ENCODE results near the gene S100A10. TPM values are rescaled to one million over a fixed set of nuclear protein-coding genes. Genes with fewer than 3 reads are reported as not detected.

S100A10 gene
- polyA plus RNA-seq, 4 donors: 216 to 626 (median 267) TPM

GRCh38 chr1:151967091-151967490 lies 26.6 kb downstream of the S100A10 start:
- no peak for DNase-seq (ENCODE audit: low read depth in 4 of 4, low spot score in 3 of 4)

GRCh38 chr1:151966061-151966460 lies 27.6 kb downstream of the S100A10 start:
- DNase-seq (ENCODE audit: low read depth in 4 of 4, low spot score in 3 of 4): no peak

DNA sequence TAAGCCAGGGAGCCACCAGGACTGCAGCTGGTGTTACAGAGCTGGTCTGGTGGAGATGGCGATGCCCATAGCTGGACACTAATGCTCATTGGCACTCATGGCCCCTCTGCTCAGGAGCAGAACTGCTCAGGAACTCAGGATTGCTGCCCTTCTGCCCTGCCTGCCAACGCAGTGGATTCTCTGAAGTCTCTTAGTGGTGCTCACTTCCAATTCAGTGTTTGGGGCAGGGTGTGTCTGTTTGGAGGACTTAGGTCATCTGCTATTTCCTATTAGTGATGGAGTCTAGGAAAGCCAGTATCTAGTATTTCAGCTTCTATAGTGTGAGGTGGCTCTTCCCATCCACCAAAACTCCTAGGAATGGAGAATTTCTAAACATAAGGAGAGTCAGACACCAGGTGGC lies 29.1 kb downstream of the S100A10 start:
- no peak for DNase-seq (ENCODE audit: low read depth in 4 of 4, low spot score in 3 of 4)

DNA sequence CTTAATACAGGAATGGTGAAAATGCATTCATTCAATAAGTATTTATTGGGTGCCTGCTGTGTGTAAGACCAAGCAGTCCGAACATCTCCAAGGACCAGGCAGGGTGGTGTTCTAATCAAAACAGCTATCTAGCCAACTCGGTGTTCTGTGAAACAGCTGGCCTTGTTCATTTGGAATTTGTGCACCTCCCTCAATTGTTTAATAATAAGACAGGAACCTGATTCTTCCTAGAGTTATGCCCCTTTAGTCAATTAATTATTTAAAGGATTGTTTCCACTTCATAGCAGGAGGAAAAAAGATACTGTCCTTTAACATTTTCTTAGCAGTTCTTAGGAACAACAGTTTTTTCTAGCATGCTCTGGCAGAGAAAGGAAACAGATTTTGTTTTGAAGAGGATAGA lies 30.4 kb downstream of the S100A10 start:
- no peak for DNase-seq (ENCODE audit: low read depth in 4 of 4, low spot score in 3 of 4)

- DNase-seq (ENCODE audit: low read depth in 4 of 4, low spot score in 3 of 4): no peak
Measured at GRCh38 chr1:151961833-151962232, 31.8 kb downstream of the S100A10 start.

GRCh38 chr1:151960780-151961513 lies 32.7 kb downstream of the S100A10 start:
- no peak for DNase-seq (ENCODE audit: low read depth in 4 of 4, low spot score in 3 of 4)

- no peak for DNase-seq (ENCODE audit: low read depth in 4 of 4, low spot score in 3 of 4)
Measured at GRCh38 chr1:151958959-151959358, 34.7 kb downstream of the S100A10 start.

DNA sequence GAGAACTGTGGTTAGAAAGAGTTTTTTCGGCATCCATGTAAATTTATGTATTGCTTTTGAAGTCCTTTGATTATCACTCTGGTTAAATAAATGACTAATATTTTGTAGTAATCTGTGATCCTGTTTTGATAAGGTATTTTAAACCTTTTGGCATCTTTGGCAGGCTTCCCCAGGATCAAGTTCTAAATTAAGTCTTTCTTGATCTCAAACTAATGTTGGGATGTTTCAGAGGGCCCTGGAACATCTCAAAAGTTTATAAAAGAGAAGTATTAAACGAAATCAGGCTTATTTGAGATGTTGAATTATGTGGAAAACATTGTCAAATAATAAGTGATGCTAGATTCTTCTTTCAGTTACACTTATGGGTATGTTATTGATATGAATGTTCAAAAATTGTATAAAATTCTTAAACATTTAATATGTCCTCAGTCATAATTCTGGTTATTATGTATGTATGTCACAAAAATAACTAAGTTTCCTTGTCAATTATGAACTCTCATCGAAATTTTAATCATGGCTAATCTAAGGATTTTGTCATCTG lies 36.6 kb downstream of the S100A10 start:
- no peak for DNase-seq (ENCODE audit: low read depth in 4 of 4, low spot score in 3 of 4)

DNA sequence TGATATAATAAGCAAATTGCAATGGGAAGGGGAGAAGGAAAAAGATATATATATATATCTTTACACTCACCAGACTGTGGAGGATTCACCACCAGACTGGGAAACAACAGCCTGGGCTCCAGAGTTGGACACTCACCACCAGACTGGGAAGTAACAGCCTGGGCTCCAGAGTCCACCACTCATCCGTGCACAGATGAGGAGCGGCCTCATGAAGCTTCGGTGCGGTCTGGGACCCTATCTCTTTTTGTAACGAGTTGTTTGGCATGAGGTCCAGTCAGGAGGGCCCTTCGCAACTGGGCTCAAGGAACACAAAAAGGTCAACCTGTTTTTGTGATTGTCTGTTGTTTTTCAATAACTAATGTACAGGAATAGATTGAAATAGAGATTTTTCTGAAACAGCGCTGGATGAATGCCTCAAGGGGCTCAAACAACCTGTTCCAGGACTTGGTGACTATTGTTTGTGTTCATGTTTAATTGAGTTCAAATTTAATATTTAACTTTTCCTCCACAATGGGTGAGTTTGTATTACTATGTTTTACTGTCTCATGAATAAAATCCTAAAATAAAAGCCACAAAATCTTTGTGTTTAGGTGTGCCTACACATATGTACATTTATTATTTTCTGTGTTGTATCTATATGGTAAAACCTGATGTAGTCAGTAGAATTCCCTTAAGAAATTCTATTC lies 40.1 kb downstream of the S100A10 start:
- no peak for DNase-seq (ENCODE audit: low read depth in 4 of 4, low spot score in 3 of 4)

GRCh38 chr1:151952811-151953210 lies 40.8 kb downstream of the S100A10 start:
- no peak for DNase-seq (ENCODE audit: low read depth in 4 of 4, low spot score in 3 of 4)

DNA sequence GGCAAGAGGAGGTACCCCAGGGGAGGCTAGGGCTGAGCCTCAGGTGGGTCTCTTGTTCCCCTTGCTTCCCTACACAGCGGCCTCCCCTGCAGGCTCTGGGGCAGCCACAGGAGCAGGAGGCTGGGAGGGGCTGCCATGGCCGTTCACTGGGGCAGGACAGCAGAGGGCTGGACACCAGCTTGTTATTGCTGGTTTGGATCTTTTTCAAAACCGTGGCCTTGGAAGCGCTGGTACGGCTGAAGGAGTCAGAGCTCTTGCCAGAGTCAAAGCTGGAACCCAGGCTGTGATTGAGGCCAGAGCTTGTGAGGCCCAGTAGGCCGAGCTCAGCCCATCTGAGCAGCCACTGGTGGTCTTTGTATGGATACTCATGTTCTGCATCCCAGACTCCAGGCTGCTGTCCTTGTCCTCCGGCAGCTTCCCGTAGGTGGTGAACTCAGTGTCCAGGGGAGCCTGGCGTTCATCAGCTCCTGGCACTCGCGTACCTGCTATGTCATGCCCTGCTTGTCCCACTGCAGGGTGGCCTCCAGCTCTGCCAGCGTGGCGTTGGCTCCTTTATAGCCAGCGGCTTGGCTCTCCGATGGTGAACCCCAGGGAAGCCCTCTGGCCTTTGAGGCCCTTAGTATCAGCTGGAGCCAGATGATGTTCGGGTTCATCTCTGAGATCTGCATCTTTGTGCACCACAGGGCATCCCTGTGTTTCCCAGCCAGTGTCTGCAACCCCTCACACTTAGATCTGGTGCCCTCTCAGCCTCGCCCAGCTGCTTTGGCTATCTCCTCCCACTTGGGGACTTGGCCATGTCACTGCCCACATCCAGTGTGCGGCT lies 44.1 kb downstream of the S100A10 start:
- no peak for DNase-seq (ENCODE audit: low read depth in 4 of 4, low spot score in 3 of 4)

DNA sequence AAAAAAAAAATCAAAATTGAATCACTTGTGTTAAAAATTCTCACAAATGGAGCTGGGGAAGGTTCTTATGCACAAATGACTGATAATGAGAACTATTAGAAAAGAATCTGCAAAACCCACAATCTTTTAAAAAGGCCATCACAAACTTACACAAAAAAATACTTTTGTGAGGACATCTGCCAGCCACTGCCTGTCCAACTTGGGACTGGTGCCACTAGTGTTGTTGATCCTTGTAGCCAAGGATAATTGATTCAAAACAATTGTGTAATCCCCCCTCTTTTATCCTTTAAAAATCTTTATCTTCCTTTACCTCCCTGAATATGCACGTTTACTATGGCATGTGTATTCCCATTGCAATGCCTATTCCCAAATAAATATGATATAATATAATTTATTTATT lies 45.2 kb downstream of the S100A10 start:
- no peak for DNase-seq (ENCODE audit: low read depth in 4 of 4, low spot score in 3 of 4)

DNA sequence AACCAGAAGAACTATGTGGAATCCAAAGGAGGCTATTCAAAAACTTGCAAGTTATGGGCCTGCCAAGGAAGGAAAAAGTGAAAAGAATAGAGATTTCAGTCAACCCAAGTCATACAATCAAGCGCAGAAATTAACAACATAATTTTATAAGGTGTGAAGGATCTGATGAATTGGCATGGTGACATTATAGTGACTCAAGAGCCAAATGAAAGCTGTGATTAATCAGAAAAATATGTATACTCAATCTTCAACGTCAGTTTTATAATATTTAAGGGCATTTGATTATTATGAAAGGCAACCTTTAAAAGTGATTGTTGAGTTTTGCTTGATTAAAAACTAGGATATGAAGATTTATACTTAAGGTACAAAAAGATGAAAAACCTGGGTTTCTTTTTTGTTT lies 46.5 kb downstream of the S100A10 start:
- no peak for DNase-seq (ENCODE audit: low read depth in 4 of 4, low spot score in 3 of 4)

- DNase-seq (ENCODE audit: low read depth in 4 of 4, low spot score in 3 of 4): no peak
Measured at GRCh38 chr1:151945725-151946722, 47.6 kb downstream of the S100A10 start.

GRCh38 chr1:151944857-151945575 lies 48.6 kb downstream of the S100A10 start:
- DNase-seq (ENCODE audit: low read depth in 4 of 4, low spot score in 3 of 4): no peak

GRCh38 chr1:151944126-151944856 lies 49.4 kb downstream of the S100A10 start:
- no peak for DNase-seq (ENCODE audit: low read depth in 4 of 4, low spot score in 3 of 4)

GRCh38 chr1:151943591-151943990 lies 50.1 kb downstream of the S100A10 start:
- DNase-seq (ENCODE audit: low read depth in 4 of 4, low spot score in 3 of 4): no peak

DNA sequence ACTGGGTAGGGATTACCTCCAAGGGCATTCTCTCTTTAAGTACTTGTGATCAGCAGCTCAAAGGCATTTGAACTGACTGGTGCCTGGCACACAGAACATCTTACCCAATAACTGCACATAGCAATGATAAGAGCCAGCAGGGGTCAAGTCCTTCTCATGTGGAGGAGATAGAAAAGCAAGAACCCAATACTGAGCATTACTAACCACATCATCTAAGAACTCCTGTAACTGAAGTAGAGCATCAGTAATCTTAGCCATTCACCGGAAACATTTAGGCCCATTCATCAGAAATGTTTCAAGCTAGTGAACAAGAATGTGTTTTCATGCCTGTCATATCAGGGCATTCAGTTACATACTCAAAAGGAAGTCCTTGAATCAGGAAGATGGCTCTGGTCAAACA lies 50.8 kb downstream of the S100A10 start:
- no peak for DNase-seq (ENCODE audit: low read depth in 4 of 4, low spot score in 3 of 4)

GRCh38 chr1:151940541-151940940 lies 53.1 kb downstream of the S100A10 start:
- no peak for DNase-seq (ENCODE audit: low read depth in 4 of 4, low spot score in 3 of 4)
